Naive thymus-derived CD4-positive, alpha-beta T cell (primary cell): Measurements from ENCODE around the gene GGN. TPM values are rescaled to one million over a fixed set of nuclear protein-coding genes. Genes with fewer than 3 reads are reported as not detected.

Experiments
- ATAC-seq: fragments of 150-1000 bp; cut with Tn5 transposase; 2 replicates; pipeline ENCODE4 v1.10.0; 2021; ENCODE audit warnings: mild to moderate bottlenecking, moderate library complexity
- CTCF ChIA-PET: fragments of 350-600 bp; sonication (Branson Sonifier 250); formaldehyde crosslinking; loops from one replicate; lab custom pipeline; 2021; ENCODE audit warnings: antibody characterized with exemption; lab: Charles Lee
- POLR2A ChIA-PET: fragments of 350-600 bp; sonication (Branson Sonifier 250); formaldehyde crosslinking; loops from one replicate; lab custom pipeline; 2021; ENCODE audit warnings: antibody characterized with exemption, inconsistent platforms; lab: Charles Lee
- DNase-seq, 9 donors: peaks; one replicate each; pipeline versions ENCODE4 v3.0.0 to v3.0.0-alpha.2; 2020 to 2022; ENCODE audit warnings: mixed read lengths in 1 of 9
- H3K27ac ChIP-seq: one replicate; pipeline ENCODE4 v1.7.0; 2013; ENCODE audit warnings: mild to moderate bottlenecking, low read depth, low read length, moderate library complexity
- H3K27me3 ChIP-seq, 2 donors: one replicate each; pipeline ENCODE4 v1.7.0; 2013; ENCODE audit warnings: low read length in 2 of 2, mild to moderate bottlenecking in 2 of 2, moderate library complexity in 2 of 2; ENCODE audit not compliant: control insufficient read depth in 2 of 2, insufficient read depth in 2 of 2
- H3K36me3 ChIP-seq, 3 experiments: 1 replicate in 2 of 3; 2 replicates in 1 of 3; pipeline ENCODE4 v1.7.0; 2013; ENCODE audit warnings: low read length in 3 of 3, mild to moderate bottlenecking in 3 of 3, moderate library complexity in 1 of 3; ENCODE audit not compliant: insufficient read depth in 3 of 3, control insufficient read depth in 2 of 3
- H3K4me1 ChIP-seq, 2 donors: one replicate each; pipeline ENCODE4 v1.7.0; 2013; ENCODE audit warnings: low read length in 2 of 2, mild to moderate bottlenecking in 2 of 2, moderate library complexity in 1 of 2; ENCODE audit not compliant: control insufficient read depth in 2 of 2, insufficient read depth in 2 of 2
- H3K4me3 ChIP-seq: 2 replicates; pipeline ENCODE4 v1.7.0; 2013; ENCODE audit warnings: mild to moderate bottlenecking, low read length
- H3K9me3 ChIP-seq, 3 experiments: 1 replicate in 2 of 3; 2 replicates in 1 of 3; pipeline ENCODE4 v1.7.0; 2013; ENCODE audit warnings: low read length in 3 of 3; ENCODE audit not compliant: control insufficient read depth in 2 of 3
- H3K27ac Mint-ChIP-seq, 9 donors: one replicate each; pipeline ENCODE4 v1.8.0; 2020 to 2022; ENCODE audit warnings: mixed read lengths in 9 of 9, mild to moderate bottlenecking in 8 of 9, moderate library complexity in 5 of 9, inconsistent platforms in 2 of 9
- H3K27me3 Mint-ChIP-seq, 5 donors: one replicate each; pipeline ENCODE4 v1.8.0; 2021 to 2022; ENCODE audit warnings: mixed read lengths in 5 of 5, mild to moderate bottlenecking in 1 of 5
- H3K36me3 Mint-ChIP-seq, 5 donors: one replicate each; pipeline ENCODE4 v1.8.0; 2020 to 2022; ENCODE audit warnings: mixed read lengths in 5 of 5, mild to moderate bottlenecking in 3 of 5, inconsistent platforms in 1 of 5
- H3K4me1 Mint-ChIP-seq, 7 donors: one replicate each; pipeline ENCODE4 v1.8.0; 2020 to 2022; ENCODE audit warnings: mixed read lengths in 7 of 7, mild to moderate bottlenecking in 3 of 7, inconsistent platforms in 1 of 7
- H3K4me3 Mint-ChIP-seq, 10 donors: one replicate each; pipeline ENCODE4 v1.8.0; 2020 to 2022; ENCODE audit warnings: mild to moderate bottlenecking in 10 of 10, mixed read lengths in 10 of 10, moderate library complexity in 6 of 10, inconsistent platforms in 2 of 10
- H3K9me3 Mint-ChIP-seq, 11 donors: one replicate each; pipeline ENCODE4 v1.8.0; 2020 to 2022; ENCODE audit warnings: mixed read lengths in 11 of 11, mild to moderate bottlenecking in 4 of 11, inconsistent platforms in 1 of 11, moderate library complexity in 1 of 11
- intact Hi-C, 2 donors: fragments of 100-400 bp; cut with micrococcal nuclease; formaldehyde crosslinking; loops; one replicate each; pipeline ENCODE4 v1.15.1; 2023
- polyA plus RNA-seq, 2 donors: library from polyadenylated mRNA; unstranded; fragments of 300-500 nt; fragmentation: Illumina TruSeq; gene quantifications; one replicate each; pipeline ENCODE4 v1.2.3, GENCODE V29; 2021
- total RNA-seq, 6 experiments: library from RNA in 5 of 6; stranded (reverse) in 5 of 6; gene quantifications; 1 replicate in 5 of 6; 2 replicates in 1 of 6; pipeline ENCODE4 v1.2.3 and lab custom pipeline; 2021 to 2026

Gene GGN
- total and polyA plus RNA-seq, 7 experiments from 2014 or later = 0.29 to 0.60 (median 0.39) TPM; not detected in 4

- ATAC-seq = no peak
- no peak for DNase-seq
- peaks cover 5 to 26% (median 21%) of the 10 kb centered on the region in 7 donors for H3K4me1 Mint-ChIP-seq
- peaks cover 0 to 31% (median 16%) of the 10 kb centered on the region in 5 donors for H3K36me3 Mint-ChIP-seq
- peaks cover 6 to 41% (median 29%) of the 10 kb centered on the region in 5 donors for H3K27me3 Mint-ChIP-seq
- ChIA-PET POLR2A (interaction anchor here (1.3 to 4.5 kb wide), 6 partner anchors 9 to 16 kb away, joined by 3 to 28 read pairs (median 11); partner anchors contain the start of genes FAM98C and PSMD8), CTCF (interaction anchor here (1.6 to 1.8 kb wide), 2 partner anchors 16 to 248 kb away, joined by 4 to 9 read pairs; partner anchors contain the start of gene FAM98C)
- H3K27me3 ChIP-seq = no peaks in the 10 kb centered on the region
- intact Hi-C loops = loop anchor here in 1 of 2 donors (1.0 to 5.0 kb wide), 4 partner anchors 13 to 120 kb away; partner anchors contain the start of genes KCNK6, PSMD8 and YIF1B
- peak overlapping the region; percentile 74 for H3K4me3 ChIP-seq
- H3K36me3 ChIP-seq = peaks cover under 1 to 33% (median 3%) of the 10 kb centered on the region in 3 experiments
- peaks cover 0 to 2% (median 0%) of the 10 kb centered on the region in 11 donors for H3K9me3 Mint-ChIP-seq
- peak overlapping the region in 4 of 9 donors; percentile 59 to 92 (median 82) for H3K27ac Mint-ChIP-seq
- peaks cover 13 to 34% of the 10 kb centered on the region in 2 donors for H3K4me1 ChIP-seq
- peak overlapping the region; percentile 66 to 95 (median 91) for H3K4me3 Mint-ChIP-seq
- H3K9me3 ChIP-seq = no peaks in the 10 kb centered on the region
- no peak overlapping the region for H3K27ac ChIP-seq
Measured at GRCh38 chr19:38386971-38387549, 774 bp downstream of the GGN start.

DNA sequence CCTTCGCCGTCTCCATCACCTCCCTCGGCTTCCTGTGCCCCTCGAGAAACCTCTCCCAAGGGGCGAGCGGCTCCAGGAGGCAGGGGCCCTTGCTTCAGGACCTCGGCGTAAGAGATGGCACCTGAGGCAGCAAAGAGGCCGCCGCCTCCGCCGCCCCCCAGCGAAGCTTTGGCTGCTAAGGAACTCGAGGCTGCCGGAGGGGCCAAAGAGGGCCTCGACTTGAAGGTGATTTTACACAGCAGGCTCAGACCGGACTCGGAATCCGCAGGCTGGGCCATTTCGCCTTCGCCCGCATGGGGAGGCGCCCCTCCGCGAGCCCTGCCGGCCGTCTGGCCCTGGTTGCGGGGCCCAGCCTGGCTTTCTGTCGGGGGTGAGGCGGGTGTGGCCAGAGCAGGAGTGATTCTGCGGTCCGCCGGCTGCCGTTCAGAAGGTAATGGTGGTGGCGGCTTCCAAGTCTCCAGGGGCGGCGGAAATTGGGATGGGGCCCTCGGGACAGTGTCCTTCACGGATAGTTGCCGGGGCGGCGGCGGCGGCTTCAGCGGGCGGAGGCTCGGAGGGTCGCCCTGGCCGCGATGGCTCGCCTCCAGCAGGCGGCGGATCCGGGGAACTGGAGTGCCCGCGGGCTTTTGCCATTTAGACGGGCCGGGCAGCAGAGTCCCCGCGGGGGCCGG lies 1.4 kb downstream of the GGN start:
- ATAC-seq (no peak), DNase-seq (no peak)
- Mint-ChIP-seq H3K27me3 (peaks cover 6 to 40% (median 28%) of the 10 kb centered on the region in 5 donors), H3K36me3 (peaks cover 0 to 37% (median 22%) of the 10 kb centered on the region in 5 donors), H3K9me3 (peaks cover 0 to 2% (median 0%) of the 10 kb centered on the region in 11 donors), H3K4me3 (peak overlapping the region in 2 of 10 donors; percentile 37 to 91), H3K4me1 (peaks cover 5 to 26% (median 21%) of the 10 kb centered on the region in 7 donors), H3K27ac (no peak overlapping the region)
- H3K27ac ChIP-seq = no peak overlapping the region
- H3K4me3 ChIP-seq = no peak overlapping the region
- peaks cover 7 to 39% (median 8%) of the 10 kb centered on the region in 3 experiments for H3K36me3 ChIP-seq
- intact Hi-C loops = loop anchor here in 1 of 2 donors (2.0 to 5.0 kb wide), 2 partner anchors 69 to 120 kb away; partner anchors contain the start of genes KCNK6 and YIF1B
- no peaks in the 10 kb centered on the region for H3K9me3 ChIP-seq
- POLR2A ChIA-PET = interaction anchor here (1.3 to 4.5 kb wide), 5 partner anchors 10 to 16 kb away, joined by 3 to 28 read pairs (median 11); partner anchors contain the start of genes FAM98C and PSMD8
- peaks cover 13 to 34% of the 10 kb centered on the region in 2 donors for H3K4me1 ChIP-seq
- CTCF ChIA-PET = interaction anchor here (1.8 kb wide), 1 partner anchor 248 kb away, joined by 4 read pairs; no protein-coding TSS in a partner anchor
- H3K27me3 ChIP-seq = no peaks in the 10 kb centered on the region

DNA sequence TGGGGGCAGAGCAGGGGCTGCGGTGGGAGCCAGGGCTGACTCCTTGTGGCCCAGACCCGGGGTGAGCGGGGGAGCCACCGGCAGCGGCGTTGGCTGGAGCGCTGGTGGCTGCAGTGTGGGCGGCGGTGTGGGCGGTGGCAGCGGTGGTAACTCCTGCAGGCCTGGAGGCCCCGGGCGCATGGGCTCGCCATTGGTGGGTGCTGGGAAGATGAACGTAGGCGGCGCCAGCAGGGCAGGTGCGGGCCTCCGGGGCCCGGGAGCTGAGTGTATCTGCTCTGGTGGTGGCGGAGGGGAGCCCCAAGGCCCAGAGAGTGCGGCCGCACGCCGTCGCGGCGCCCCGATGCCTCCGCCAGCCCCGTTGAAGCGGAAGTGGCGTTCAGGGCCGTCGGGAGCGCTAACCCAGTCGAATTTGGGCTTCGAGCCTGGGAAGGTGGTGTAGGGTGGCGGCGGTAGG lies 2.0 kb downstream of the GGN start:
- peaks cover 0 to 2% (median 0%) of the 10 kb centered on the region in 11 donors for H3K9me3 Mint-ChIP-seq
- Histone ChIP-seq H3K9me3 (no peaks in the 10 kb centered on the region), H3K4me3 (no peak overlapping the region), H3K27ac (no peak overlapping the region), H3K4me1 (peaks cover 13 to 34% of the 10 kb centered on the region in 2 donors), H3K27me3 (no peaks in the 10 kb centered on the region), H3K36me3 (peaks cover 10 to 45% (median 14%) of the 10 kb centered on the region in 3 experiments)
- intact Hi-C loops = loop anchor here in 1 of 2 donors (2.0 to 5.0 kb wide), 2 partner anchors 69 to 121 kb away; partner anchors contain the start of genes KCNK6 and YIF1B
- ChIA-PET CTCF (interaction anchor here (1.2 kb wide), 1 partner anchor 12 kb away, joined by 3 read pairs; the partner anchor contains the start of gene PSMD8), POLR2A (interaction anchor here (1.0 to 4.5 kb wide), 4 partner anchors 8 to 17 kb away, joined by 3 to 28 read pairs (median 4); partner anchors contain the start of genes FAM98C and PSMD8)
- H3K27me3 Mint-ChIP-seq = peaks cover 6 to 34% (median 22%) of the 10 kb centered on the region in 5 donors
- no peak overlapping the region for H3K27ac Mint-ChIP-seq
- peaks cover 5 to 26% (median 21%) of the 10 kb centered on the region in 7 donors for H3K4me1 Mint-ChIP-seq
- H3K36me3 Mint-ChIP-seq = peaks cover 0 to 43% (median 28%) of the 10 kb centered on the region in 5 donors
- DNase-seq (no peak), ATAC-seq (no peak)
- peak overlapping the region in 2 of 10 donors; percentile 37 to 91 for H3K4me3 Mint-ChIP-seq

DNA sequence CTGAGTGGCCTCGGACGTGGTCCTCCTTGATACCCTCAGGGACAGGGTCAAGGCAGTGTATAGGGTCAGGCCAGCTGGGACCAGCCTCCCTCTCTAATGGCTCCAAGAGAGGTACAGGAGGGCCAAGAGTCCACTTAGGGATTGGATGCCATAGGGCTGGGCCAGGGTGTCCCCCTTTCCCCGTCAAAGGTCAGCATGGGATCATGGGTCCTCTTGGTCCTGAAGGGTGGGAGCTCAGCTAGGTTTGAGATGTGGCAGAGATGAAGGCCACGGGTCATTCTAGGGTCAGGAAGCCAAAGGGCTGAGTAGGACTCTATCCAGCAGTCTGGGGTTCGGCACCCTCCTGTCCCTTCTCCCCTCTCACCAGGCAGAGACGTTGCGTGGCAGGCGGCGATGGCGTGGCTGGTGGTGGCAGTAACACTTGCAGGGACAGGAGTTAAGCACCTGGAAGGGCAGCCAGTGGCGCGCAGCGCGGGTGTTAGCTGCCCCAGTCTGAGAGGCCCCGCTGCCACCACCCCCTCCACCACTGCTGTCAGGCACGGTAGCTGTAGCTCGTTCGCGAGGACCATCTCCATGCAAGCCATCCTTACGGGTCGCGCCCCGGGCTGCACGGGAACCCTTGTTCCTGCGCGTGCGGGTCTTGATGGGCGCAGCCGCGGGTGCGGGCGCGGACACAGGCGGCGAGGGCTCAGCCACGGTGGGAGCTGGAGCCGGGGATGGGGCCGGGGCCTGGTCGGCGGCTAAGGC lies 2.6 kb downstream of the GGN start:
- Histone ChIP-seq H3K9me3 (no peaks in the 10 kb centered on the region), H3K4me3 (no peak overlapping the region), H3K27ac (no peak overlapping the region), H3K36me3 (peaks cover 13 to 51% (median 18%) of the 10 kb centered on the region in 3 experiments), H3K27me3 (no peaks in the 10 kb centered on the region), H3K4me1 (peaks cover 13 to 34% of the 10 kb centered on the region in 2 donors)
- Mint-ChIP-seq H3K27ac (peak overlapping the region in 1 of 9 donors; percentile 19), H3K4me1 (peaks cover 5 to 26% (median 21%) of the 10 kb centered on the region in 7 donors), H3K36me3 (peaks cover 0 to 48% (median 30%) of the 10 kb centered on the region in 5 donors), H3K9me3 (peaks cover 0 to 4% (median 0%) of the 10 kb centered on the region in 11 donors), H3K27me3 (peaks cover 6 to 32% (median 20%) of the 10 kb centered on the region in 5 donors), H3K4me3 (peak overlapping the region in 2 of 10 donors; percentile 29 to 34)
- ChIA-PET POLR2A (interaction anchor here (1.0 to 4.5 kb wide), 4 partner anchors 9 to 18 kb away, joined by 3 to 28 read pairs (median 4); partner anchors contain the start of genes FAM98C and PSMD8), CTCF (interaction anchor here (1.2 kb wide), 1 partner anchor 11 kb away, joined by 3 read pairs; the partner anchor contains the start of gene PSMD8)
- DNase-seq (no peak), ATAC-seq (no peak)
- intact Hi-C loops = loop anchor here in 1 of 2 donors (5.0 kb wide), 1 partner anchor 68 kb away; the partner anchor contains the start of genes KCNK6 and YIF1B

- H3K27me3 ChIP-seq = no peaks in the 10 kb centered on the region
- H3K4me1 Mint-ChIP-seq = peaks cover 5 to 23% (median 15%) of the 10 kb centered on the region in 7 donors
- H3K27ac Mint-ChIP-seq = peak overlapping the region in 2 of 9 donors; percentile 2 to 9
- peaks cover 0 to 4% (median 0%) of the 10 kb centered on the region in 11 donors for H3K9me3 Mint-ChIP-seq
- H3K36me3 ChIP-seq = peaks cover 13 to 57% (median 23%) of the 10 kb centered on the region in 3 experiments
- DNase-seq (no peak), ATAC-seq (no peak)
- peaks cover 13 to 33% of the 10 kb centered on the region in 2 donors for H3K4me1 ChIP-seq
- ChIA-PET POLR2A (interaction anchor here (1.0 to 4.5 kb wide), 2 partner anchors 10 to 18 kb away, joined by 5 to 28 read pairs; partner anchors contain the start of genes FAM98C and PSMD8), CTCF (no interaction called here)
- H3K27me3 Mint-ChIP-seq = peaks cover 6 to 26% (median 13%) of the 10 kb centered on the region in 5 donors
- peaks cover 0 to 54% (median 34%) of the 10 kb centered on the region in 5 donors for H3K36me3 Mint-ChIP-seq
- H3K27ac ChIP-seq = no peak overlapping the region
- no peaks in the 10 kb centered on the region for H3K9me3 ChIP-seq
- intact Hi-C loops = loop anchor here in 1 of 2 donors (5.0 kb wide), 1 partner anchor 67 kb away; the partner anchor contains the start of genes KCNK6 and YIF1B
- H3K4me3 ChIP-seq = no peak overlapping the region
- peak overlapping the region in 1 of 10 donors; percentile 29 for H3K4me3 Mint-ChIP-seq
Measured at GRCh38 chr19:38384209-38385027, 3.4 kb downstream of the GGN start.
